Measurements from ENCODE around the gene MS4A7. TPM values are rescaled to one million over a fixed set of nuclear protein-coding genes. Genes with fewer than 3 reads are reported as not detected.

MS4A7 gene
- total and polyA plus RNA-seq, 12 donors: 7.8 to 131 (median 62.3) TPM

- H3K9me3 ChIP-seq (replicated peaks in 1 of 3): no peaks in the 10 kb centered on the region
- no peak for TF ChIP-seq POLR2A (IDR thresholded peaks at IDR 0.05)
- TF ChIP-seq, protein P1, sequence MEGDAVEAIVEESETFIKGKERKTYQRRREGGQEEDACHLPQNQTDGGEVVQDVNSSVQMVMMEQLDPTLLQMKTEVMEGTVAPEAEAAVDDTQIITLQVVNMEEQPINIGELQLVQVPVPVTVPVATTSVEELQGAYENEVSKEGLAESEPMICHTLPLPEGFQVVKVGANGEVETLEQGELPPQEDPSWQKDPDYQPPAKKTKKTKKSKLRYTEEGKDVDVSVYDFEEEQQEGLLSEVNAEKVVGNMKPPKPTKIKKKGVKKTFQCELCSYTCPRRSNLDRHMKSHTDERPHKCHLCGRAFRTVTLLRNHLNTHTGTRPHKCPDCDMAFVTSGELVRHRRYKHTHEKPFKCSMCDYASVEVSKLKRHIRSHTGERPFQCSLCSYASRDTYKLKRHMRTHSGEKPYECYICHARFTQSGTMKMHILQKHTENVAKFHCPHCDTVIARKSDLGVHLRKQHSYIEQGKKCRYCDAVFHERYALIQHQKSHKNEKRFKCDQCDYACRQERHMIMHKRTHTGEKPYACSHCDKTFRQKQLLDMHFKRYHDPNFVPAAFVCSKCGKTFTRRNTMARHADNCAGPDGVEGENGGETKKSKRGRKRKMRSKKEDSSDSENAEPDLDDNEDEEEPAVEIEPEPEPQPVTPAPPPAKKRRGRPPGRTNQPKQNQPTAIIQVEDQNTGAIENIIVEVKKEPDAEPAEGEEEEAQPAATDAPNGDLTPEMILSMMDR (IDR thresholded peaks at IDR 0.05): no peak
- no peaks in the 10 kb centered on the region for H3K27me3 ChIP-seq
- H3K27ac ChIP-seq: no peak overlapping the region
- H3K36me3 ChIP-seq (replicated peaks in 1 of 2): no peaks in the 10 kb centered on the region
- H3K4me1 ChIP-seq (replicated peaks in 1 of 2): no peaks in the 10 kb centered on the region
- no peak overlapping the region for H3K4me3 ChIP-seq
- WGBS, 4 donors: 67 to 80% (median 74%) methylated on average over 1 of the region's 1 CpG
- intact Hi-C loops (cut with DNase I): no loop called here
- no peak for DNase-seq
These were observed 28.3 kb upstream of the MS4A7 start for GRCh38 chr11:60349990-60350389.

- intact Hi-C loops (cut with DNase I): no loop called here
- no peaks in the 10 kb centered on the region for H3K27me3 ChIP-seq
- no peak for DNase-seq
- no peaks in the 10 kb centered on the region for H3K36me3 ChIP-seq (replicated peaks in 1 of 2)
- TF ChIP-seq POLR2A (IDR thresholded peaks at IDR 0.05): no peak
- TF ChIP-seq, protein P1 (IDR thresholded peaks at IDR 0.05): no peak
- no peak overlapping the region for H3K27ac ChIP-seq
- no peak overlapping the region for H3K4me3 ChIP-seq
- H3K4me1 ChIP-seq (replicated peaks in 1 of 2): no peaks in the 10 kb centered on the region
- peaks cover 0 to 3% (median 0%) of the 10 kb centered on the region in 3 donors for H3K9me3 ChIP-seq (replicated peaks in 1 of 3)
- WGBS, 4 donors: 23 to 41% (median 26%) methylated on average over 2 of the region's 2 CpGs
These were observed 20.6 kb upstream of the MS4A7 start for GRCh38 chr11:60357771-60358170.

DNA sequence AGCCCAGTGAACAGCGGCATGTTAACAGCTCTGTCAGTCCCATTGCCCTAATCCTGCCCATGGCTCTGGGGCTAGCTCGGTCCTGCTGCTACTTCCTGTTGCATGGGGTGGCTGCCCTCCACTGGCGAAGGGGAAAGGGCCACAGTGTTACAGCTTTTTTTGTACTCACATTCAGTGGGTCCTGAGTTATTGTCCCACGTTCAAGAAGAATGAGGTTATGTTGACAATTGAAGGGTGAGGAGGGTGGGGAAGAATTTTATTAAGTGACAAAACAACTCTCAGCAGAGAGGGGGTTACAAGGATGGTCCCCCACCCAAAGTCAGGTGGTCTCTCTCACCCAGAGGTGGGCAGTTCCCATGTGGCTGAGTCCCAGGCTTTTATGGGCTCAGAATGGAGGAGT is 17.7 kb upstream of the MS4A7 start:
- no peak overlapping the region for H3K27ac ChIP-seq
- no peak overlapping the region for H3K4me3 ChIP-seq
- 60 to 82% (median 76%) methylated on average over 3 to 4 of the region's 4 CpGs for WGBS, 4 donors
- TF ChIP-seq, protein P1 (IDR thresholded peaks at IDR 0.05): no peak
- no peak for TF ChIP-seq POLR2A (IDR thresholded peaks at IDR 0.05)
- intact Hi-C loops (cut with DNase I): loop anchor here (5.0 kb wide), 1 partner anchor 257 kb away; no protein-coding TSS in a partner anchor
- H3K4me1 ChIP-seq (replicated peaks in 1 of 2): no peaks in the 10 kb centered on the region
- no peaks in the 10 kb centered on the region for H3K27me3 ChIP-seq
- DNase-seq: no peak
- H3K9me3 ChIP-seq (replicated peaks in 1 of 3): peaks cover 0 to 3% (median 0%) of the 10 kb centered on the region in 3 donors
- no peaks in the 10 kb centered on the region for H3K36me3 ChIP-seq (replicated peaks in 1 of 2)

GRCh38 chr11:60362241-60362640 is 16.1 kb upstream of the MS4A7 start:
- Histone ChIP-seq H3K4me1 (replicated peaks in 1 of 2) (no peaks in the 10 kb centered on the region), H3K9me3 (replicated peaks in 1 of 3) (peaks cover 0 to 3% (median 0%) of the 10 kb centered on the region in 3 donors), H3K36me3 (replicated peaks in 1 of 2) (no peaks in the 10 kb centered on the region), H3K27me3 (no peaks in the 10 kb centered on the region), H3K27ac (no peak overlapping the region), H3K4me3 (no peak overlapping the region)
- intact Hi-C loops (cut with DNase I): loop anchor here (5.0 kb wide), 1 partner anchor 255 kb away; no protein-coding TSS in a partner anchor
- no peak for TF ChIP-seq POLR2A (IDR thresholded peaks at IDR 0.05)
- TF ChIP-seq, protein P1 (IDR thresholded peaks at IDR 0.05): no peak
- no peak for DNase-seq
- WGBS, 4 donors: 4 to 20% (median 8%) methylated on average over 1 of the region's 1 CpG
